ENCODE results near the gene CACNA2D3. TPM values are rescaled to one million over a fixed set of nuclear protein-coding genes. Genes with fewer than 3 reads are reported as not detected.
"Not testable (repeated sequence)": the region's sequence is repeated elsewhere in the genome, so short reads cannot be mapped to it uniquely, and the experiment has no call there.

The CACNA2D3 gene
- total RNA-seq, 1 donor from 2014 or later, result 0.29 TPM

DNA sequence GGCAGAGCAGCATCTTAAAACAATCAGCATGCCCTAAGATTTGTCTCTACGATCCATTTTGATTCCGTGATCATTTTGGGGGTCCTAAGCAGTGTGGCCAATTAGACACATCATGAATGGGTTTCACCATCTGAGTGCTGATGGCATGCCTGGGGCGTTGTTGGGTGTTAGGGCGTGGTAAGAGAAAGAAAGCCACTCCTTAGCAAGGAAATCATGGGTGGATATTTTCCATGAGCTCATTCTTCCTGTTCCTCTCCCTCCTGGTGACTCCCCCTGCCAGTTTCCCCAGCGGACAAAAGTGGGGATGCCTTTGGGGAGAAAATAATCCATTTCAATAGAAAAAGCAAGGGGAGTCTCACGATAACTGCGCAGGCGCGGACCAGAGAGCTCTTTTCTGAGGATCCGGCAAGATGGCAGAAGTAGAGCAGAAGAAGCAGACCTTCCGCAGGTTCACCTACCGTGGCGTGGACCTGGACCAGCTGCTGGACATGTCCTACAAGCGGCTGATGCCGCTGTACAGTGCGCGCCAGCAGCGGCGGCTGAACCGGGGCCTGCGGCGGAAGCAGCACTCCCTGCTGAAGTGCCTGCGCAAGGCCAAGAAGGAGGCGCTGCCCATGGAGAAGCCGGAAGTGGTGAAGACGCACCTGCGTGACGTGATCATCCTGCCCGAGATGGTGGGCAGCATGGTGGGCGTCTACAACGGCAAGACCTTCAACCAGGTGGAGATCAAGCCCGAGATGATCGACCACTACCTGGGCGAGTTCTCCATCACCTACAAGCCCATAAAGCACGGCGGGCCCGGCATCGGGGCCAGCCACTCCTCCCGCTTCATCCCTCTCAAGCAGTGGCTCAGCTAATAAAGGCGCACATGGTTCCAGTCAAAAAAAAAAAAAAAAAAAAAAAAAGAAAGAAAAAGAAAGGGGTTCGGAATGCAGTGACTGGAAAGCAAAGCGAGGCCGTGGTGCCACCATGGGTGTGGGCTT is 503.7 kb downstream of the CACNA2D3 start:
- no peaks in the 10 kb centered on the region for H3K36me3 Mint-ChIP-seq (ENCODE audit: insufficient read depth)
- TF ChIP-seq, protein P1, sequence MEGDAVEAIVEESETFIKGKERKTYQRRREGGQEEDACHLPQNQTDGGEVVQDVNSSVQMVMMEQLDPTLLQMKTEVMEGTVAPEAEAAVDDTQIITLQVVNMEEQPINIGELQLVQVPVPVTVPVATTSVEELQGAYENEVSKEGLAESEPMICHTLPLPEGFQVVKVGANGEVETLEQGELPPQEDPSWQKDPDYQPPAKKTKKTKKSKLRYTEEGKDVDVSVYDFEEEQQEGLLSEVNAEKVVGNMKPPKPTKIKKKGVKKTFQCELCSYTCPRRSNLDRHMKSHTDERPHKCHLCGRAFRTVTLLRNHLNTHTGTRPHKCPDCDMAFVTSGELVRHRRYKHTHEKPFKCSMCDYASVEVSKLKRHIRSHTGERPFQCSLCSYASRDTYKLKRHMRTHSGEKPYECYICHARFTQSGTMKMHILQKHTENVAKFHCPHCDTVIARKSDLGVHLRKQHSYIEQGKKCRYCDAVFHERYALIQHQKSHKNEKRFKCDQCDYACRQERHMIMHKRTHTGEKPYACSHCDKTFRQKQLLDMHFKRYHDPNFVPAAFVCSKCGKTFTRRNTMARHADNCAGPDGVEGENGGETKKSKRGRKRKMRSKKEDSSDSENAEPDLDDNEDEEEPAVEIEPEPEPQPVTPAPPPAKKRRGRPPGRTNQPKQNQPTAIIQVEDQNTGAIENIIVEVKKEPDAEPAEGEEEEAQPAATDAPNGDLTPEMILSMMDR (IDR thresholded peaks at IDR 0.05; ENCODE audit: unreplicated experiment), result no peak
- peaks cover 24% of the 10 kb centered on the region for H3K27me3 Mint-ChIP-seq
- no peak overlapping the region for H3K27ac Mint-ChIP-seq
- no peak overlapping the region for H3K4me3 Mint-ChIP-seq (ENCODE audit: low read depth)
- no peaks in the 10 kb centered on the region for H3K9me3 Mint-ChIP-seq (ENCODE audit: low read depth)
- DNase-seq (ENCODE audit: low spot score, unreplicated experiment), result no peak
- H3K4me1 Mint-ChIP-seq (ENCODE audit: low read depth), result no peaks in the 10 kb centered on the region

DNA sequence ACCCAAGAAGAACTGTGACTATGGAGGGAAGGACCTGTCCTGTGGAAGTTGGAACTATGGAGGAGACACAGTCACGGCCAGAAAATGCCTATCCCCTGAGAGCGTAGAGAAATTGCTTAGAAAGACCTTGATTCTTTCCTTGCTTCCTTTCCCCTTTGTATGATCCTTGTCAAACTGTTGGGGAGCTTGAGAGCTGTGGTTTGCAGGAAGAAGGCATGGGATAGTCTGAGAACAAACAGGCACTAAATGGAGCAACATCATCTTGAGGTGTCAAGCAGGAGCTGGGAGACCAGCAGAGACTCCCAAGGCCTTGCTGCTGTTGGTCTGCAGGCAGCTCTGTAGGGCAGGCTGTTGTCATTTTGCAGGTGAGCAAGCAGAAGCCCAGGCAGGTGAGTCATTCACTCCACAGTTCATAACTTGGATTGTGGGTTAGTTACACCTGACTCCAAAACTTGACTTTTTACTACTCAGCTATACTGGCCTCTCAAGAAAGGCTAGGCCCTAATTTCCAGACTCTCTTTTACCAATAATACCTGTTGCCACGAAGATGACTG is 506.6 kb downstream of the CACNA2D3 start:
- no peak for DNase-seq (ENCODE audit: low spot score, unreplicated experiment)
- no peak overlapping the region for H3K4me3 Mint-ChIP-seq (ENCODE audit: low read depth)
- H3K4me1 Mint-ChIP-seq (ENCODE audit: low read depth), result no peaks in the 10 kb centered on the region
- peaks cover 26% of the 10 kb centered on the region for H3K27me3 Mint-ChIP-seq
- no peaks in the 10 kb centered on the region for H3K9me3 Mint-ChIP-seq (ENCODE audit: low read depth)
- no peaks in the 10 kb centered on the region for H3K36me3 Mint-ChIP-seq (ENCODE audit: insufficient read depth)
- no peak overlapping the region for H3K27ac Mint-ChIP-seq
- TF ChIP-seq, protein P1 (IDR thresholded peaks at IDR 0.05; ENCODE audit: unreplicated experiment), result no peak

DNA sequence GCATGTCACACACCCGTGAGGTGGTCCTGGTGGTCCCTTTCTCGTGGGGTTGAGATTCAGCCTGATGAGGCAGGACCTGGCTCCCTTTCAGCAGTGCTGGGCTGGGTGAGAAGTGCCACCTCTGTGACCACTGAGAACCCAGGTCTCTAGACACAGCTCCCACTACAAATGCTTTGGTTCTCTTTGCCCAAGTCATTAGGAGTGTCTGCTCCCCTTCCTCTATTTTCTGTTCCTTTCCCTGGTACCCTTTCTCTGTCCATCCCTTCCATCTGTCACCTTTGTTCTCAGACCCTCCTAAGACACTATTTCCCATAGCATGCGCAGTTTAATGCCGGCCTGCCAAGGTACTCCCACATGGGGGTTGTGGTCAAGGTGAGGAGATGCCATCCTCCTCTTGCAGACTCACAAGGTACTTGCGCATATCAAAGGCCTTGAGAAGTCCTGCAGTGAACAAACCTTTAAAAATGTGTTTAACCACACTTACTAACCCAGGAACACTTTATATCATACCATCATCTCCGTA is 507.8 kb downstream of the CACNA2D3 start:
- Mint-ChIP-seq H3K27ac (no peak overlapping the region), H3K4me3 (ENCODE audit: low read depth) (no peak overlapping the region), H3K36me3 (ENCODE audit: insufficient read depth) (no peaks in the 10 kb centered on the region), H3K9me3 (ENCODE audit: low read depth) (no peaks in the 10 kb centered on the region), H3K27me3 (peaks cover 29% of the 10 kb centered on the region), H3K4me1 (ENCODE audit: low read depth) (no peaks in the 10 kb centered on the region)
- TF ChIP-seq, protein P1 (IDR thresholded peaks at IDR 0.05; ENCODE audit: unreplicated experiment), result no peak
- DNase-seq (ENCODE audit: low spot score, unreplicated experiment), result no peak

DNA sequence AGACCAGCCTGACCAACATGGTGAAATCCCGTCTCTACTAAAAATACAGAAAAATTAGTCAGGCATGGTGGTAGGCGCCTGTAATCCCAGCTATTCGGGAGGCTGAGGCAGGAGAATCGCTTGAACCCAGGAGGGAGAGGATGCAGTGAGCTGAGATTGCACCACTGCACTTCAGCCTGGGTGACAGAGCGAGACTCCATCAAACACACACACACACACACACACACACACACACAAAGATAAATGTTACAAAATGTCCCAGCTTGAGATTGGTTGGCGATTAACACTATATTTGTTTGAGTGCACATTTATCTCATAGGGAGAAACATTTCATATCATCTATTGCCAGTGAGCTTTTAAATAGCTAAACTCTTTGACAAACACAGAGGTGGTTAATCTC is 508.6 kb downstream of the CACNA2D3 start:
- DNase-seq (ENCODE audit: low spot score, unreplicated experiment); H3K27ac Mint-ChIP-seq; H3K9me3 Mint-ChIP-seq (ENCODE audit: low read depth); H3K4me3 Mint-ChIP-seq (ENCODE audit: low read depth); H3K4me1 Mint-ChIP-seq (ENCODE audit: low read depth); H3K36me3 Mint-ChIP-seq (ENCODE audit: insufficient read depth): not testable (repeated sequence)
- peaks cover 29% of the 10 kb centered on the region for H3K27me3 Mint-ChIP-seq

DNA sequence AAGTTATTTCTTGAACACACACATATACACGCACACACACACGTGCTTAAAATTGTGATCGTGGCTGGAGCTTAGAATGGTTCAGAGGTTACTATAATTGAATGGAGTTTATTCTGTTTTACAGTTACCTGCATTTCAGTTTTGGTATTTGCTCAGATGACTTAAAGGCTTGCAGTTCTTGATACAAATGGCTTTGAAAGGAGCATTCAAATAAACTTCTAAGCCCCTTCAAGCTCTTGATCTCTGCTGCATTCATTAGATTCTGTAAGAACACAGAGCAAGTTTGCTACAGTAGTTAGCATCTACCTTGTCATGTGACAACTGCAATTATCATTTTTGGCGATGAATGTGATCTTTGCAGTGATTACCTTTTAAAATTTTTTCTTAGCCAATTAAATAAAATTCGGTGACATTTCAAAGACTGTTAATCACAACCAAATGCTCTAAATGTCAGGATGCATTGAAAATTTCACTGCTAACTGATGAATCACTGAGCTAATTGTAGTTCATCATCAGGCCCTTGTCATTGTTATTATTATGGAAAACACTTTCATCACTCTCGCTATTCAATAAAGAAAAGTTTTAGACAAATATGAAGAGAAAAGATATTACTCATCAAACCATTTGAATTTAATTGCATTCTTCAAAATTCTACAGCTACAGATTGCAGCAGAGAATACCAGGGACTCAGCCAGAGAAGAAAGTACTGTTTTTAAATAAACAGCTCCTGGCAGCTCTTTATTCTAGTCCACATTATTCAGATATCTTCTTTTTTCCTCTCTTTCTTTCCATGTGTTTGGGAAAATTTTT is 509.4 kb downstream of the CACNA2D3 start:
- Mint-ChIP-seq H3K27ac (no peak overlapping the region), H3K36me3 (ENCODE audit: insufficient read depth) (no peaks in the 10 kb centered on the region), H3K4me3 (ENCODE audit: low read depth) (no peak overlapping the region), H3K9me3 (ENCODE audit: low read depth) (no peaks in the 10 kb centered on the region), H3K27me3 (peaks cover 29% of the 10 kb centered on the region), H3K4me1 (ENCODE audit: low read depth) (no peaks in the 10 kb centered on the region)
- no peak for DNase-seq (ENCODE audit: low spot score, unreplicated experiment)
- TF ChIP-seq, protein P1 (IDR thresholded peaks at IDR 0.05; ENCODE audit: unreplicated experiment), result no peak
